Measurements from ENCODE around the gene SLX9. TPM values are rescaled to one million over a fixed set of nuclear protein-coding genes. Genes with fewer than 3 reads are reported as not detected.
A peak's percentile ranks its signal among the peaks of the same experiment; 100 is the strongest.

SLX9 gene
- total RNA-seq, 4 donors from 2014 or later: 8.6 to 24.3 (median 10.5) TPM; not detected in 1

- DNase-seq: peak in 1 of 2 donors; percentile 14
- intact Hi-C loops (cut with DNase I; ENCODE audit: low total_unique reads): no loop called here
- no peak overlapping the region for H3K4me3 ChIP-seq
- H3K9me3 ChIP-seq: no peaks in the 10 kb centered on the region
- no peaks in the 10 kb centered on the region for H3K27me3 ChIP-seq
- no peaks in the 10 kb centered on the region for H3K36me3 ChIP-seq
- H3K4me1 ChIP-seq: no peaks in the 10 kb centered on the region
- TF ChIP-seq CTCF (IDR thresholded peaks at IDR 0.05) (no peak), POLR2A (IDR thresholded peaks at IDR 0.05) (no peak)
- no peak overlapping the region for H3K27ac ChIP-seq
These were observed 60.3 kb downstream of the SLX9 start for GRCh38 chr21:44999972-45000636.

GRCh38 chr21:45000637-45001133 lies 60.9 kb downstream of the SLX9 start:
- H3K27ac ChIP-seq: no peak overlapping the region
- no peak for TF ChIP-seq POLR2A (IDR thresholded peaks at IDR 0.05)
- TF ChIP-seq CTCF (IDR thresholded peaks at IDR 0.05): no peak
- no peaks in the 10 kb centered on the region for H3K27me3 ChIP-seq
- no peak for DNase-seq
- intact Hi-C loops (cut with DNase I; ENCODE audit: low total_unique reads): no loop called here
- no peak overlapping the region for H3K4me3 ChIP-seq
- no peaks in the 10 kb centered on the region for H3K36me3 ChIP-seq
- H3K9me3 ChIP-seq: no peaks in the 10 kb centered on the region
- no peaks in the 10 kb centered on the region for H3K4me1 ChIP-seq

DNA sequence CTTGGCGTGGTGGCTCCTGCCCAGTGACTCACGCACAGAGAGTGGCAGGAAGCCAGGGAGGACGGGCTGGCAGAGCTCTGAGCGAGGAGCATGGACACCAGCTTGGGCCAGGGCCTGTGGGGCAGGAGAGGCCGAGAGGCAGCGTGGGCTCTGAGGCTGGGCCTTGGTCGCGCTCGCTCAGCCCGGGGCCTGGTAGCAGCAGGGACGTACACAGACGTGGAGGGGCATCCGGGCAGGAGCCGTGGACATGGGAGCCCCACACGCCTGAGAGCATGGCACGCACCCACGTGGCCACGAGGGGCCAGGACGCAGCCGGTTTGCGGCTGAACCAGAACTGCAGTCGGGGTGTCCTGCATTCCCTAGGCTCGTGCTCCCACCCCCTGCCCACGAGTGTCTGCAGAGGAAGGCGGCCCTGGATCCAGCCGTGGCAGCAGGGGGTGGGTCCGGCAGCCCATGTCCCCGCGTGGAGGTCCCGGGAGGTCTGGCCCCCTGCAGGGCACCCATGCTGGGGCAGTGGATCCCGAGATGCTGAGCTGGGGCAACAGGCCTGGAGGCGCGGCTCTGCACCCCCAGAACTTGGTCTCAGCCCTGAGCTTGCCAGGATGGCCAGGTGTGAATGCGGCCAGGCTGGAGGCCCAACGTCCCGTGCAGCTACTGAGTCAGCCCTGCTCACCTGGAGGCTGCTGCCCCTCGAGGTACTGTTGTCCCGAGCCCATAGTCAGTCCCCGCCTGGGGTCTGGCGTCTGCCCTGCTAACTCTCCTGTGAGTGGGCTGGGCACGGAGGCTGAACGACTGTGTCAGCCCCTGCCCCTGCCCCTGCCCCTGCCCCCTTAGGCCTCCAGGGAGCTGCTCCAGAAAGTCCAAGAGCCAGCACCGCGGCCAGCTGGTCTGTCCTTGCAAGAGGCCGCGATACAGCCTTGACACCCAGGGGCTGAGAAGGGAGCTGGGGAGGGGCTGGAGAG lies 61.6 kb downstream of the SLX9 start:
- peak in 1 of 2 donors; percentile 59 for DNase-seq
- H3K4me1 ChIP-seq: no peaks in the 10 kb centered on the region
- H3K27me3 ChIP-seq: no peaks in the 10 kb centered on the region
- no peaks in the 10 kb centered on the region for H3K9me3 ChIP-seq
- H3K36me3 ChIP-seq: no peaks in the 10 kb centered on the region
- H3K27ac ChIP-seq: no peak overlapping the region
- no peak overlapping the region for H3K4me3 ChIP-seq
- TF ChIP-seq POLR2A (IDR thresholded peaks at IDR 0.05): no peak
- no peak for TF ChIP-seq CTCF (IDR thresholded peaks at IDR 0.05)
- intact Hi-C loops (cut with DNase I; ENCODE audit: low total_unique reads): no loop called here

GRCh38 chr21:45002381-45003204 lies 62.8 kb downstream of the SLX9 start:
- Histone ChIP-seq H3K4me3 (no peak overlapping the region), H3K9me3 (no peaks in the 10 kb centered on the region), H3K27ac (no peak overlapping the region), H3K36me3 (no peaks in the 10 kb centered on the region), H3K27me3 (no peaks in the 10 kb centered on the region), H3K4me1 (no peaks in the 10 kb centered on the region)
- intact Hi-C loops (cut with DNase I; ENCODE audit: low total_unique reads): no loop called here
- peak in 1 of 2 donors; percentile 13 for DNase-seq
- TF ChIP-seq CTCF (IDR thresholded peaks at IDR 0.05) (no peak), POLR2A (IDR thresholded peaks at IDR 0.05) (no peak)

All from uterus (tissue), 4 donors.